WTC11 (cell line): ENCODE results near the gene SLC44A1. TPM values are rescaled to one million over a fixed set of nuclear protein-coding genes. Genes with fewer than 3 reads are reported as not detected.

Experiments used
- ATAC-seq: fragments of 200-7000 bp; cut with Tn5 transposase; 2 replicates; pipeline ENCODE4 v1.10.0; 2021; ENCODE audit warnings: mild to moderate bottlenecking, moderate library complexity
- CTCF ChIA-PET: fragments of 300-600 bp; sonication (Branson Sonifier 250); formaldehyde crosslinking; loops from one replicate; lab custom pipeline; 2021; ENCODE audit warnings: antibody characterized with exemption; lab: Charles Lee
- POLR2A ChIA-PET: fragments of 350-600 bp; sonication (Branson Sonifier 250); formaldehyde crosslinking; loops from one replicate; lab custom pipeline; 2021; ENCODE audit warnings: antibody characterized with exemption; lab: Charles Lee
- DNase-seq: peaks from one replicate; pipeline ENCODE4 v3.0.0; 2021; ENCODE audit warnings: low spot score
- H3K27ac Mint-ChIP-seq: 2 replicates; pipeline ENCODE4 v1.8.0; 2021; ENCODE audit warnings: mixed read lengths
- H3K27me3 Mint-ChIP-seq: 2 replicates; pipeline ENCODE4 v1.8.0; 2021; ENCODE audit warnings: low read depth, mild to moderate bottlenecking, moderate library complexity, mixed read lengths
- H3K36me3 Mint-ChIP-seq: 2 replicates; pipeline ENCODE4 v1.8.0; 2021; ENCODE audit warnings: mixed read lengths
- H3K4me1 Mint-ChIP-seq: 2 replicates; pipeline ENCODE4 v1.8.0; 2022; ENCODE audit warnings: mixed read lengths
- H3K4me3 Mint-ChIP-seq: 2 replicates; pipeline ENCODE4 v1.8.0; 2021; ENCODE audit warnings: mild to moderate bottlenecking, moderate library complexity, mixed read lengths
- H3K9me3 Mint-ChIP-seq: 2 replicates; pipeline ENCODE4 v1.8.0; 2021; ENCODE audit warnings: mixed read lengths
- CREB1 ChIP-seq: sonication (generic); formaldehyde crosslinking; IDR thresholded peaks from 2 replicates; pipeline ENCODE4 v1.8.0; 2023; ENCODE audit warnings: mild to moderate bottlenecking, missing genetic modification reagents
- CTCF ChIP-seq: fragments of 200-600 bp; IDR thresholded peaks from 2 replicates; pipeline ENCODE4 v1.8.0; 2022; ENCODE audit warnings: antibody characterized with exemption
- ETV6 ChIP-seq: sonication (generic); formaldehyde crosslinking; IDR thresholded peaks from 2 replicates; pipeline ENCODE4 v1.8.1; 2022; ENCODE audit warnings: mild to moderate bottlenecking, missing genetic modification reagents
- FOXK1 ChIP-seq: sonication (generic); formaldehyde crosslinking; IDR thresholded peaks from 2 replicates; pipeline ENCODE4 v1.8.0; 2022; ENCODE audit warnings: mild to moderate bottlenecking, moderate library complexity, missing genetic modification reagents
- FOXP1 ChIP-seq: sonication (generic); formaldehyde crosslinking; IDR thresholded peaks from 2 replicates; pipeline ENCODE4 v1.8.0; 2022; ENCODE audit warnings: missing genetic modification reagents, mild to moderate bottlenecking, moderate library complexity, borderline replicate concordance
- HMGXB4 ChIP-seq: sonication (generic); formaldehyde crosslinking; IDR thresholded peaks from 2 replicates; pipeline ENCODE4 v1.8.1; 2023; ENCODE audit warnings: mild to moderate bottlenecking, moderate library complexity, missing genetic modification reagents
- NFE2L1 ChIP-seq: sonication (generic); formaldehyde crosslinking; IDR thresholded peaks from 2 replicates; pipeline ENCODE4 v1.8.1; 2023; ENCODE audit warnings: missing genetic modification reagents
- NFYB ChIP-seq: sonication (generic); formaldehyde crosslinking; conservative IDR thresholded peaks from 2 replicates; pipeline ENCODE4 v1.8.0; 2022; ENCODE audit warnings: low read depth, missing genetic modification reagents
- RELA ChIP-seq: sonication (generic); formaldehyde crosslinking; IDR thresholded peaks from 2 replicates; pipeline ENCODE4 v1.8.1; 2022; ENCODE audit warnings: missing genetic modification reagents, mild to moderate bottlenecking, borderline replicate concordance
- RORB ChIP-seq: fragments of 250-450 bp; sonication (Bioruptor Pico); IDR thresholded peaks from 2 replicates; pipeline ENCODE4 v1.9.0; 2021; ENCODE audit warnings: mild to moderate bottlenecking
- SP1 ChIP-seq: sonication (generic); formaldehyde crosslinking; conservative IDR thresholded peaks from 2 replicates; pipeline ENCODE4 v1.8.1; 2022; ENCODE audit warnings: missing genetic modification reagents
- TCF7 ChIP-seq: sonication (generic); formaldehyde crosslinking; IDR thresholded peaks from 2 replicates; pipeline ENCODE4 v1.8.0; 2022; ENCODE audit warnings: mild to moderate bottlenecking, low read depth, missing genetic modification reagents, moderate library complexity
- ZBTB21 ChIP-seq: sonication (generic); formaldehyde crosslinking; IDR thresholded peaks from 2 replicates; pipeline ENCODE4 v1.8.1; 2023; ENCODE audit warnings: mild to moderate bottlenecking, missing genetic modification reagents, borderline replicate concordance
- ZNF263 ChIP-seq: sonication (generic); formaldehyde crosslinking; IDR thresholded peaks from 2 replicates; pipeline ENCODE4 v1.8.1; 2022; ENCODE audit warnings: low read depth, mild to moderate bottlenecking, moderate library complexity, missing genetic modification reagents
- ZNF416 ChIP-seq: fragments of 250-450 bp; sonication (Bioruptor Pico); IDR thresholded peaks from 2 replicates; pipeline ENCODE4 v1.9.0; 2021; ENCODE audit warnings: mild to moderate bottlenecking, inconsistent platforms
- ZNF423 ChIP-seq: fragments of 250-450 bp; sonication (Bioruptor Pico); IDR thresholded peaks from 2 replicates; pipeline ENCODE4 v2.1.2; 2022; ENCODE audit warnings: mild to moderate bottlenecking, moderate library complexity
- ZNF512 ChIP-seq: sonication (generic); formaldehyde crosslinking; IDR thresholded peaks from 2 replicates; pipeline ENCODE4 v1.8.1; 2022; ENCODE audit warnings: missing genetic modification reagents, borderline replicate concordance
- total RNA-seq: library from RNA; stranded (reverse); gene quantifications from 3 replicates; pipeline ENCODE4 v1.2.3, GENCODE V29; 2021
- TF ChIP-seq, protein P1 (sequence below): sonication (generic); formaldehyde crosslinking; IDR thresholded peaks from 2 replicates; pipeline ENCODE4 v1.8.1; 2022; ENCODE audit warnings: low read depth, missing genetic modification reagents, borderline replicate concordance
- TF ChIP-seq, protein P2 (sequence below): fragments of 250-450 bp; sonication (Bioruptor Pico); IDR thresholded peaks from 2 replicates; pipeline ENCODE4 v1.9.0; 2021; ENCODE audit warnings: mild to moderate bottlenecking
- TF ChIP-seq, protein P3 (sequence below): fragments of 250-450 bp; sonication (Bioruptor Pico); IDR thresholded peaks from 2 replicates; pipeline ENCODE4 v1.9.0; 2021; ENCODE audit warnings: moderate library complexity, mild to moderate bottlenecking, inconsistent platforms, borderline replicate concordance
- TF ChIP-seq, protein P4 (sequence below): sonication (generic); formaldehyde crosslinking; IDR thresholded peaks from 2 replicates; pipeline ENCODE4 v1.8.1; 2023; ENCODE audit warnings: mild to moderate bottlenecking, missing genetic modification reagents

The SLC44A1 gene
- total RNA-seq, 1 experiment from 2014 or later = 48.9 TPM

DNA sequence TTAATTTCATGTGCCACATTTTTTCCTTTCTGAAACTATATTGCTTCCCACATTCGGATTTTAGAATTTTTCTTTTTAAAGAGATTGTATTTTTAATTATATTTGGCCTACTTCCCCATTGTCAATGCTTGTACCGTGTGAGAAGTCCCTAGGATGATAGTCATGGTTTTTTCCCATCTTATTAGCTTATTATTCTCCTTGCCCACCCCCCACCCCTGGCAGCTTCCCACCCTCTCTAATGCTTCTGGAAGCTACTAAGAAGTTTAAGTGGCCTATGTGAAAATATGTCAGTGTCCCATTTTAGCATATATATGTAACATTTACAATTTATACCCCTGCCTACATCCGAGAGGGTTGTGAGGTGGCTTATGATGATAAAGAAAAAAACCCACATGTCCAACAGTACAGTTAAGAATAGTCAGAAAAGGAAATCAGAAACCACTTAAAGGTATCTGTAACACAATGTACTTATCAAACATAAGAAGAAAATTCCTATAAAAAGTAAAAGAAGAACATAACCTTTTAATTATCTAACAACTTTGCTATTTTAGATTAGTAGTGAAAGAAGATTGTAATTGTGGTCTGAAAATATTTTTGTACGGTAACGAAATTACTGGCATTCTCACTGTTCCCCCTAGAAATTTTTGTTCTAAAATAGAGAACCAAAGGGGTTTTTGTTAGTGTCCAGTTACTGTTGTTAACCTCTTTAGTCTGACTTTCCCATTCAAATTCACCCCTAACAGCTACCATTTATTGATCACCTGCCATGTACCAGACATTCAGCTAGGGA, 62.1 kb downstream of the SLC44A1 start (continued):
- TF ChIP-seq CTCF (no peak), ZBTB21 (CRISPR knock-in tag) (no peak), RELA (CRISPR knock-in tag) (no peak), ETV6 (CRISPR knock-in tag) (no peak), FOXP1 (CRISPR knock-in tag) (no peak), NFE2L1 (CRISPR knock-in tag) (no peak), ZNF263 (no peak), NFYB (CRISPR knock-in tag) (no peak), HMGXB4 (no peak), ZNF512 (no peak)
- TF ChIP-seq, protein P1, sequence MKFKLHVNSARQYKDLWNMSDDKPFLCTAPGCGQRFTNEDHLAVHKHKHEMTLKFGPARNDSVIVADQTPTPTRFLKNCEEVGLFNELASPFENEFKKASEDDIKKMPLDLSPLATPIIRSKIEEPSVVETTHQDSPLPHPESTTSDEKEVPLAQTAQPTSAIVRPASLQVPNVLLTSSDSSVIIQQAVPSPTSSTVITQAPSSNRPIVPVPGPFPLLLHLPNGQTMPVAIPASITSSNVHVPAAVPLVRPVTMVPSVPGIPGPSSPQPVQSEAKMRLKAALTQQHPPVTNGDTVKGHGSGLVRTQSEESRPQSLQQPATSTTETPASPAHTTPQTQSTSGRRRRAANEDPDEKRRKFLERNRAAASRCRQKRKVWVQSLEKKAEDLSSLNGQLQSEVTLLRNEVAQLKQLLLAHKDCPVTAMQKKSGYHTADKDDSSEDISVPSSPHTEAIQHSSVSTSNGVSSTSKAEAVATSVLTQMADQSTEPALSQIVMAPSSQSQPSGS (CRISPR knock-in tag) = no peak
- TF ChIP-seq, protein P2, sequence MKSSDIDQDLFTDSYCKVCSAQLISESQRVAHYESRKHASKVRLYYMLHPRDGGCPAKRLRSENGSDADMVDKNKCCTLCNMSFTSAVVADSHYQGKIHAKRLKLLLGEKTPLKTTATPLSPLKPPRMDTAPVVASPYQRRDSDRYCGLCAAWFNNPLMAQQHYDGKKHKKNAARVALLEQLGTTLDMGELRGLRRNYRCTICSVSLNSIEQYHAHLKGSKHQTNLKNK (CRISPR knock-in tag) = no peak

DNA sequence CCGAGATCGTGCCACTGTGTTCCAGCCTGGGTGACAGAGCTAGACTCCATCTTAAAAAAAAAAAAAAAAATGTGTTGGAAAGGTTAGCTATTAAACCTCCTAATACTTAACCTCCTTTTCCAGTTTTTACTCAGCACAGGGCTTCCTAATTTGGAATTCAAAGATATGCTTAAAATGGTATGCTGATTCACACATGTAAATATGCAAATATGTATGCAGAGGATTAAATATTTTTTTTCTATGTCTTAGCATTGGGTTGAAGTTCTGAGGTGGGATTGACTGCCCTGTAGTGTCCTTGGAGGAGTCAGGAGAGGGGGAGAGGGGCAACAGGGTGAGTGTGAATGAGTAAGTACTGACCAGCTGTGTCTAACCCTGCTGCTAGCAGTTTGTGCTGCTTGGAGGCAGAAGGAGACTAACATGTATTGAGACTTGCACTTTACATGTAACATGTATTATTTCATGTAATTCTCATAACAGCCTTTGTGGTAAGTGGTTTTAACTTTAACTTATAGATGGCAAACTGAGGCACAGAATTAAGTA, 63.2 kb downstream of the SLC44A1 start:
- Mint-ChIP-seq H3K36me3 (peaks cover 8% of the 10 kb centered on the region), H3K4me1 (peaks cover 29% of the 10 kb centered on the region), H3K4me3 (no peak overlapping the region), H3K27ac (no peak overlapping the region; the same call in 1 of the 2 replicates), H3K27me3 (no peaks in the 10 kb centered on the region), H3K9me3 (no peaks in the 10 kb centered on the region)
- no peak for ATAC-seq
- no peak for DNase-seq
- ChIA-PET POLR2A (no interaction called here), CTCF (interaction anchor here (1.4 kb wide), 1 partner anchor 499 kb away, joined by 3 read pairs; no protein-coding TSS in a partner anchor)
- TF ChIP-seq ETV6 (CRISPR knock-in tag) (no peak), CREB1 (CRISPR knock-in tag) (no peak), CTCF (no peak), ZNF423 (CRISPR knock-in tag) (no peak), SP1 (CRISPR knock-in tag) (no peak), HMGXB4 (no peak), TCF7 (no peak), FOXK1 (CRISPR knock-in tag) (no peak), ZNF416 (no peak), RORB (no peak)
- TF ChIP-seq, protein P3, sequence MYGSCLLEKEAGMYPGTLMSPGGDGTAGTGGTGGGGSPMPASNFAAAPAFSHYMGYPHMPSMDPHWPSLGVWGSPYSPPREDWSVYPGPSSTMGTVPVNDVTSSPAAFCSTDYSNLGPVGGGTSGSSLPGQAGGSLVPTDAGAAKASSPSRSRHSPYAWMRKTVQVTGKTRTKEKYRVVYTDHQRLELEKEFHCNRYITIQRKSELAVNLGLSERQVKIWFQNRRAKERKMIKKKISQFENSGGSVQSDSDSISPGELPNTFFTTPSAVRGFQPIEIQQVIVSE (CRISPR knock-in tag) = no peak
- TF ChIP-seq, protein P4, sequence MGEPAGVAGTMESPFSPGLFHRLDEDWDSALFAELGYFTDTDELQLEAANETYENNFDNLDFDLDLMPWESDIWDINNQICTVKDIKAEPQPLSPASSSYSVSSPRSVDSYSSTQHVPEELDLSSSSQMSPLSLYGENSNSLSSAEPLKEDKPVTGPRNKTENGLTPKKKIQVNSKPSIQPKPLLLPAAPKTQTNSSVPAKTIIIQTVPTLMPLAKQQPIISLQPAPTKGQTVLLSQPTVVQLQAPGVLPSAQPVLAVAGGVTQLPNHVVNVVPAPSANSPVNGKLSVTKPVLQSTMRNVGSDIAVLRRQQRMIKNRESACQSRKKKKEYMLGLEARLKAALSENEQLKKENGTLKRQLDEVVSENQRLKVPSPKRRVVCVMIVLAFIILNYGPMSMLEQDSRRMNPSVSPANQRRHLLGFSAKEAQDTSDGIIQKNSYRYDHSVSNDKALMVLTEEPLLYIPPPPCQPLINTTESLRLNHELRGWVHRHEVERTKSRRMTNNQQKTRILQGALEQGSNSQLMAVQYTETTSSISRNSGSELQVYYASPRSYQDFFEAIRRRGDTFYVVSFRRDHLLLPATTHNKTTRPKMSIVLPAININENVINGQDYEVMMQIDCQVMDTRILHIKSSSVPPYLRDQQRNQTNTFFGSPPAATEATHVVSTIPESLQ (CRISPR knock-in tag) = no peak
